ENCODE data around the gene GJA5.

Gene GJA5

GRCh38 chr1:147760481-147761260 lies at the start of gene GJA5:
Gene GJA5, minus strand, starts transcription at chr1:147760602. Its CDS starts 1,364 bp downstream, at chr1:147759238.
- no peak for DNase-seq

GRCh38 chr1:147809236-147809635 lies 48.8 kb upstream of the GJA5 start:
- no peak for DNase-seq

DNA sequence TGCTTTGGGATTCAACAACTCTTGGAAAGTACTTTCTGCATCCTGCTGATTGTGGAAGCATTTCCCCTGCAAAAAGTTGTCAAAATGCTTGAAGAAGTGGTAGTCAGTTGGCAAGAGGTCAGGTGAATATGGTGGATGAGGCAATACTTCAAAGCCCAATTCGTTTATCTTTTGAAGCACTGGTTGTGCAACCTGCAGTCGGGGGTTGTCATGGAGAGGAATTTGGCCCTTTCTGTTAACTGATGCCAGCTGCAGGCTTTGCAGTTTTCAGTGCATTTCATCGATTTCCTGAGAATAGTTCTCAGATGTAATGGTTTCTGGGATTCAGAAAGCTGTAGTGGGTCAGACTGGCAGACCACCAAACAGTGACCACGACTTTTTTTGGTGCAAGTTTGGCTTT lies 47.6 kb upstream of the GJA5 start:
- no peak for DNase-seq

GRCh38 chr1:147807405-147807804 lies 47.0 kb upstream of the GJA5 start:
- no peak for DNase-seq

DNA sequence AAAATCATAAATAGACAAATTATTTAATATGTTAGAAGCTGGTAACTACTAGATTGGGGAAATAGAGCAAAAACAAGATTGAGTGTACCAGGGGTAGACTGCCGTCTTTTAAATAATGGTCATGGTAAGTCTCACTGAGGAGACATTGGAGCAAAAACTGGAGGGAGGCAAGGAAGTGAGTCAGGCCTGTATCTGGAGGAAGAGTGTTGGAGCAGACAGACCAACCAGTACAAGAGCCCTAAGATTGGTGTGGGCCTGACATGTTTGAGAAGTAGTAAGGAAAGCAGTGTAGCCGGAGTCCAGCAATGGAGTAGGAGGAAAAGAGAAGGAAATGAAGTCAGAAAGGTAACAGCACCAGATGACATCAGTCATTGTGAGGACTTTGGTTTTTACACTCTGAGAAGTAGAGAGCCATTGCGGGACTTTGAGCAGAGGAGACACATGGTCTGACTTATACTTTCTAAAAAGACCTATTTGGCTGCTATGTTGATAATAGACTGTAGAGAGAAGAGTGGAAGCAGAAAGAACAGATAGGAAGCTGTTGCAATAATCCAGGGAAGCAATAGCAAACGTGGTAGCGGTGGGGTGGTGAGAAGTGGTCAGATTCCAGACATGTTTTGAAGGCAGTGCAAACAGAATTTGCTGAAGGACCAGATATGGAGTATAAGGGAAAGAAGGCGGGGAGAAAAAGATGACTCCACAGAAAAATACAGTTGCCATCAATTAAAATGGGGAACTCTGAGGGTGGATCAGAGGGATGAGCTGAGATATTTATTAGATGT lies 44.7 kb upstream of the GJA5 start:
- DNase-seq = no peak

DNA sequence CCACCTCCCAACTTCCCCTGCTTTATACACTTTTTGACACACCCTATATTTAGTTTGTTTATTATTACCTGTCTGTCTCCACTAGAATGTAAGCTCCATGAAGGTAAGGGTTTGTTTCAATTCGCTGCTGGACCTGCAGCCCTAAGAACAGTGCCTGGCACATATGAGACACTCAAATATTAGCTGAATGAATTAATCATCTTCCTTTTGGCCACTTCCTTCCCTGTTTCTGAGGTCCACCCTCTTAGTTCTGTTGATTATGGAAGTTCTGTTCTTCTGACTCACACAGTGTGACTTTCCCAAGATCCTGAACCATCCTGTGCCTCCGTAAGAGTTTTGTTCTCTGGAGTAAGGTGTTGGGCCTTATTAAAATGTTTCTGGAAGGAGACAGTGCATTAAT lies 40.4 kb upstream of the GJA5 start:
- DNase-seq = no peak

GRCh38 chr1:147798731-147799130 lies 38.3 kb upstream of the GJA5 start:
- no peak for DNase-seq

DNA sequence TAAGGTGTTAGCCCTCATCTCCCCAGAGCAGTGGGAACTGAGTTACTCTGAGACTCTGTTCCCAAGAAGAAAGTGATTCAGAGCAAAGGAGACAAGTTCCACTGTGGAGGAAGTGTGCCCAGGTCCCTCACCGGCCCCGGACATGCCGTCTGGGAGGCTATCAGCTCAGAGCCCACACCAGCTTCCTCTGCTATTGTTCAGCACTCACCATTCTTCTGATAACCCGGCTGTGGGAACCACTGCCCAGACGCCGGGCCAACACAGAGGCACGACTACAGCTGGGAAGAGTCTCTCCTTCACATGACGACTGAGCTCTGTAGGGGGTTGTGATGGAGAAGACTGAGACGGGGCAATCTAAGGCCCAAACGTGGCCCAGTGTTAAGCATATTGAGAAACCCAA lies 34.2 kb upstream of the GJA5 start:
- DNase-seq = no peak

- no peak for DNase-seq
Observed at GRCh38 chr1:147791876-147792275, 31.5 kb upstream of the GJA5 start.

- DNase-seq = no peak
Observed at GRCh38 chr1:147787765-147788164, 27.4 kb upstream of the GJA5 start.

DNA sequence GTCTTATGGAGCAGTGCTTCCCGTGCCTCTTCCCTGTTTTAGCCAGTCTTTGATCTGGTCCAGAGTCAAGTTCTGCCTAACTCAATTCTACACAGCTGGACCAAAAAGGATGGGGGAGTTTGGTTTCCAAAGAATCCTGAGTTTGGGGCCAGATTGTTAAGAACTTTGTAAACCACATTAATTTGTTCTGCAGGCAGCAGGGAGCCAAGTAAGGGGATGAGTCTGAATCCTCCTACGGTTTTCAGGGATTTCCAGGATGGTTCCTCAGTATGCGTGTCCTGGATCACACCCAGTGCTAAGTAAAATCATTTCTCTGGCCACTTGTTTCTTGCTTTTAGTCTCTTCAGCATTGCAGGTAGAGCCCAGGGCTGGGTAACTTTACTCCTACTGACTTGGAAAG lies 26.1 kb upstream of the GJA5 start:
- no peak for DNase-seq

- DNase-seq = no peak
Observed at GRCh38 chr1:147785794-147786506, 25.5 kb upstream of the GJA5 start.

DNA sequence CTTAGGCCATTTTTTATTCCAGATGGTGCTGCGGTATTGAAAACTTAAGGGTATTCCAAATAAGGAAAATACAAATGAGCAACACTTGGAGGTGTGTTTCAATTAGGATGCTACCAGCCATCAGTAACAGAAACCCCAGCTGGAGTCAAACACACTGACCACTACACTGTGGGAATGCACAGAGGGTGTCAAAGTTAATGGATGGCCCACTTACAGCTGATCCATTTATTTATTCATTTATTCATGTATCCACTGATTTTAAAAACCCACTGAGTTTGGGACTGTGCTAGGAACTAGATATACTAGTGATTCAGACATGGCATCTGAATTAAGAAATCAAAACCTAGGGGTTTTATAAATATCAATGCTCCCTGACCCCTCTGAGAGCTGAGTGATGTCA lies 24.5 kb upstream of the GJA5 start:
- DNase-seq = no peak

DNA sequence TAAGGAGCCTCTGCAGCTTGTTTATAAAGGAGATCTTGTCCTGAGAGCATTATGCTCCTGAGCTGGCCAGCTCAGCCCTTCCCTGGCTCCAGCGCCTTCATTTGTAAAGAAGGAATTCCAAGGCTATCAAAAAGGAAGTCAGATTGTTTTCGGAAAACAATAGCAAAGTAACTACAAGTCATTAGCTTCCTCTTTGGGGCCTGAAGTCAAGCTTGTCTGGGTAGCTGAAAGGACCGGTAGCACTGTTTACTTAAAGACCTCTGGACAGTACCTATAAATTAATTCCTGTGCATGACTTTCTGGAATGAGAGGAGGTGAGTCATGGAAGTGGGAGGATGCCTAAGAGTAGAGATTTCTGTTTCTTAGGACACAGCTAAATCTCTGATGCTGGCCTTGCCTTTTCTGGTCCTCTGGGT lies 20.7 kb upstream of the GJA5 start:
- DNase-seq = no peak

DNA sequence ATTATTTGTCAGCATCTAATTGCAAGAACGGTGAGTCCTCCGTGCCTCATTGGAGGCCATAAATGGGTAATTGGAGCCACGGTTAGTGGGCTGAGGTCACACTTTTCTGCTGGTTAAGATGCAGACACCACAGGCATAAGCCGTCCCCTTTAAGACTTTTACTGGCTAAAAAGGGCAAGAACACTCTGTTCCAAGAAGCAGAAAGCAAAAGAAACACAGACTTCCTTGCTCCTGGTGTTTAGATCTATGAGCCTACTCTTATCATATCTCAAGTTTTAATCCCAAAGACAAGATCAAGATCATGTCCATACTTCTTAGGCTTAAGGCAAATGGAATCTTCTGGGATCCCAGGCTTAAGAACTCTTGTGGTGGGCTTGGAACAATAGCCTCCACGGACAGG lies 17.3 kb upstream of the GJA5 start:
- DNase-seq = no peak

DNA sequence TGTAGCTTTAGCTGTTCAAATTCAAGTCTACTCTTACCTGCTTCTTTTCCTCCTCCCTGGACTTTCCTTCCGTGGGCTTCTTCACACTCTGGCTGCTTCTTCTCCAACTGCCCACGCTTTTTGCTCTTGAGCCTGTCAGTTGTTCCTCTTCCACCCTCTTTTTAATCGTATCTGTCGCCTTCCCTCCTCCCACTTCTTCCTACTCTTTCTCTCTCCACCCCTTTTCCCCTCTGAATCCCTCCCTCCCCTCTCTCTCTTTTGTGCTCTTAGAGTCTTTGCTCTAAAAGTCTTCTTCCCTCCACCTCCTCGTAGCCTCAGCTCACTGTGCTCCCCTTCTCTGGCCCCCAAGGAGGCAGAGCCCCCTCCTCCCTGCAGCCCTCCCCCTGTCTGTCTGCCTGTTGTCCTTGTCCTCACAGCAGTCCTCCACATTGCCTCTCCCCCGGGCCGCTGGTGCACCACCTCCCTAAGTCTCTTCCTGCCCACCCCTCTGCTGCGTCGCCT lies 12.9 kb upstream of the GJA5 start:
- DNase-seq = no peak

- no peak for DNase-seq
Observed at GRCh38 chr1:147772570-147772969, 12.2 kb upstream of the GJA5 start.

- no peak for DNase-seq
Observed at GRCh38 chr1:147771226-147772125, 11.1 kb upstream of the GJA5 start.

- no peak for DNase-seq
Observed at GRCh38 chr1:147769106-147769505, 8.7 kb upstream of the GJA5 start.

DNA sequence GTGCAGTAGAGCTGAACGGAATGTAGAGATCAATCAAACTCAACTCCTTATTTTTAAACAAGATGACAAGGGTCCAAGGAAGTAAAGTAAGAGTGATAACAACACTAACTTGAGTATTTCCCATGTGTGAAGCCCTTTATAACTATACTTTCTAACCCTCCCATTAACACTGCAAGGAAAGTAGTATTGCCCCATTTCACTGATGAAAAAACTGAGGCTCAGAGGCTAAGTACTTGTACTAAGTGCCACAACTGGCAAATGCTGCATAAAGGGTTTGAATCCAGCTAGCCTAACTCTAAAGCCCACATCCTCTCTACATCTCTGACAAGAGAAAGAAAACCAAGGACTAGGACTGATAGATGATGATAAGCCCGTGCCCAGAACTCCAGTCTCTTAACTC lies 8.2 kb upstream of the GJA5 start:
- DNase-seq = no peak

DNA sequence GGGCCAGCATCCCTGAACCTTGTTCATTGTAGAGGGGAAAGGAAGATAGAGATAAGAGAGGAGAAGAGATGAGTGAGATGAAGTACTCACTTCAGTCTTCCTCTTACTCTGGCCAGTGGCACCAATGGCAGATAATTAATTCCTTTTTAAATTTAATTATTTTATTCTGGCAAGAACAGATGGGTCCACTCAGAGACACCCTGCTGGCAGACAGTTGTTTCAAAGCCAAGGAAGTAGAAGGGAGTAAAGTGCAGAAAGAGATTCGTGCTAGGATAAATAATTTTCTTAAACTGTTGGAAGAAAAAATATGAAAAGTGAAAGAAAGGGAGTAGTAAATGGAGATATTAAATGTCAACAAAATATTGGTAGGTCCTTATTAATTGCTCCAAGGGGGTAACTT lies 7.7 kb upstream of the GJA5 start:
- no peak for DNase-seq

DNA sequence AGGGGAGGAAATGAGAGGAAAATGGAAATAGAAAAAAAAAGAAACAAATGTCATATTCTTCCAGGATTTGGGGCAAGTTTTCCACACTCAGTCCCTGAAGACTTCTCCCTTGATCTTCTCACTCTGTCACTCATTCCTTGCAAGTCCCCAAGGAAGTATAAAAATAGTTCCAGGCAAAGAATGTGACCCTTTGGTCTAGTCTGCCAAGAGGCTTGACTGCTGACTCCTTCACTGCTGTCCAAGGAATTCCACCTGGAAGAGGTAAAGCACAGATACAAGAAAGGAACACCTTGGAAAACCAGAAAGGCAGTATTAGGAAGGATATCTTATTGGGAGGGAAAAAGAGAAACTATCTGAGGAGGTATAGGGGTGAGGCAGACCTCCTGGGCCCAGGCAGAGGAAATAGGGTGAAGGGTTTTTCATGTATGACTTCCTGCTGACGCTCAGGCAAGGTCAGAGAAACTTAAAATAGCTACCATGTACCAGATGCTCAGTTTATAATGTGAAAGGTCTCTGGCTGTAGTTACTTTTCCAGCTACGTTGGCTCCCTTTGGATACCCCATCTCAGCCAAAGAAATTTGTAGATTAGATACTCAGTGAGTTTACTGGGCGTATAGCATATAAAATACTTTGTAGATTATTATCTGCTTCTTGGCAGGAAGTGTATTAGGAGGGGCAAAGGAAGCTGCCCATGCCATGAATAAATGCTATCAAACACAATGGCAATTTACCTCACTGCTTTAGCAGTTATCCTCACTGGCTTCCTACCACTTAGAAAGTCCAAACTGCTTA lies 2.0 kb upstream of the GJA5 start:
- DNase-seq = peak; percentile 18
